Naive thymus-derived CD8-positive, alpha-beta T cell (primary cell): ENCODE measurements around the gene LRMDA. TPM values are rescaled to one million over a fixed set of nuclear protein-coding genes. Genes with fewer than 3 reads are reported as not detected.
"Not testable (repeated sequence)": the region's sequence is repeated elsewhere in the genome, so short reads cannot be mapped to it uniquely, and the experiment has no call there.

ENCODE experiments used
- ATAC-seq, 2 donors: fragments of 150-1000 bp; cut with Tn5 transposase in 1 of 2; sonication (Bioruptor Pico), chemical (Tn5 transposase) in 1 of 2; 1 replicate in 1 of 2; 2 replicates in 1 of 2; pipeline ENCODE4 v1.10.0; 2021; ENCODE audit warnings: mild to moderate bottlenecking in 2 of 2, moderate library complexity in 2 of 2
- POLR2A ChIA-PET: fragments of 350-600 bp; sonication (Branson Sonifier 250); formaldehyde crosslinking; loops from one replicate; lab custom pipeline; 2021; ENCODE audit warnings: antibody characterized with exemption; lab: Charles Lee
- DNase-seq, 10 donors: peaks; one replicate each; pipeline versions ENCODE4 v3.0.0 to v3.0.0-alpha.2; 2020 to 2022
- H3K27ac Mint-ChIP-seq, 10 donors: one replicate each; pipeline ENCODE4 v1.8.0; 2020 to 2022; ENCODE audit warnings: mild to moderate bottlenecking in 10 of 10, mixed read lengths in 10 of 10, moderate library complexity in 4 of 10, inconsistent platforms in 1 of 10
- H3K27me3 Mint-ChIP-seq, 5 donors: one replicate each; pipeline ENCODE4 v1.8.0; 2021 to 2022; ENCODE audit warnings: mixed read lengths in 5 of 5
- H3K36me3 Mint-ChIP-seq, 3 donors: one replicate each; pipeline ENCODE4 v1.8.0; 2020 to 2022; ENCODE audit warnings: mixed read lengths in 3 of 3, mild to moderate bottlenecking in 2 of 3, inconsistent platforms in 1 of 3
- H3K4me1 Mint-ChIP-seq, 4 donors: one replicate each; pipeline ENCODE4 v1.8.0; 2021 to 2022; ENCODE audit warnings: mixed read lengths in 4 of 4
- H3K4me3 Mint-ChIP-seq, 10 donors: one replicate each; pipeline ENCODE4 v1.8.0; 2020 to 2022; ENCODE audit warnings: mild to moderate bottlenecking in 10 of 10, mixed read lengths in 10 of 10, moderate library complexity in 6 of 10, inconsistent platforms in 1 of 10
- H3K9me3 Mint-ChIP-seq, 9 donors: one replicate each; pipeline ENCODE4 v1.8.0; 2020 to 2022; ENCODE audit warnings: mixed read lengths in 9 of 9, mild to moderate bottlenecking in 3 of 9, inconsistent platforms in 1 of 9, moderate library complexity in 1 of 9
- microRNA-seq: library from miRNA; unstranded; fragments of <30 nt; microRNA quantifications from one replicate; pipeline ENCODE4 v1.2.0, GENCODE V29; 2022; ENCODE audit warnings: borderline microRNAs expressed
- polyA plus RNA-seq, 3 donors: library from polyadenylated mRNA; unstranded; fragments of 300-500 nt; fragmentation: Illumina TruSeq; gene quantifications; one replicate each; pipeline ENCODE4 v1.2.3, GENCODE V29; 2021
- total RNA-seq, 8 experiments: library from RNA in 2 of 8; stranded (reverse) in 2 of 8; gene quantifications; one replicate each; pipeline ENCODE4 v1.2.3 and lab custom pipeline; 2021 to 2026

Gene LRMDA
- total and polyA plus RNA-seq, 5 experiments from 2014 or later, result not detected

GRCh38 chr10:76559892-76560220 is 1128.4 kb downstream of the LRMDA start:
- Mint-ChIP-seq H3K4me3 (no peak overlapping the region), H3K36me3 (no peaks in the 10 kb centered on the region), H3K27me3 (peaks cover 0 to 9% (median 2%) of the 10 kb centered on the region in 5 donors), H3K4me1 (no peaks in the 10 kb centered on the region), H3K9me3 (no peaks in the 10 kb centered on the region), H3K27ac (no peak overlapping the region)
- ATAC-seq (no peak), DNase-seq (no peak)
- POLR2A ChIA-PET, result no interaction called here

- Mint-ChIP-seq H3K27me3 (peaks cover 0 to 9% (median 2%) of the 10 kb centered on the region in 5 donors), H3K27ac (no peak overlapping the region), H3K36me3 (no peaks in the 10 kb centered on the region), H3K4me1 (no peaks in the 10 kb centered on the region), H3K4me3 (no peak overlapping the region), H3K9me3 (no peaks in the 10 kb centered on the region)
- DNase-seq (no peak), ATAC-seq (no peak)
- POLR2A ChIA-PET, result no interaction called here
These were observed 1128.9 kb downstream of the LRMDA start for GRCh38 chr10:76560338-76560737.

GRCh38 chr10:76563286-76563685 is 1131.9 kb downstream of the LRMDA start:
- ATAC-seq, result no peak
- DNase-seq, result no peak
- H3K9me3 Mint-ChIP-seq, result peaks cover 0 to 11% (median 0%) of the 10 kb centered on the region in 9 donors
- H3K36me3 Mint-ChIP-seq, result no peaks in the 10 kb centered on the region
- no peak overlapping the region for H3K4me3 Mint-ChIP-seq
- no peak overlapping the region for H3K27ac Mint-ChIP-seq
- no peaks in the 10 kb centered on the region for H3K4me1 Mint-ChIP-seq
- peaks cover 0 to 4% (median 2%) of the 10 kb centered on the region in 5 donors for H3K27me3 Mint-ChIP-seq
- POLR2A ChIA-PET, result no interaction called here

GRCh38 chr10:76572021-76572420 is 1140.6 kb downstream of the LRMDA start:
- POLR2A ChIA-PET, result no interaction called here
- Mint-ChIP-seq H3K27me3 (peaks cover 0 to 2% (median 0%) of the 10 kb centered on the region in 5 donors), H3K4me1 (no peaks in the 10 kb centered on the region), H3K27ac (no peak overlapping the region), H3K36me3 (no peaks in the 10 kb centered on the region), H3K9me3 (peaks cover 0 to 11% (median 5%) of the 10 kb centered on the region in 9 donors), H3K4me3 (no peak overlapping the region)
- ATAC-seq, result no peak
- no peak for DNase-seq

GRCh38 chr10:76576276-76576962 is 1145.0 kb downstream of the LRMDA start:
- POLR2A ChIA-PET, result no interaction called here
- H3K27me3 Mint-ChIP-seq, result peaks cover 0 to 2% (median 0%) of the 10 kb centered on the region in 5 donors
- no peak for ATAC-seq
- no peaks in the 10 kb centered on the region for H3K36me3 Mint-ChIP-seq
- peaks cover 0 to 8% (median 2%) of the 10 kb centered on the region in 9 donors for H3K9me3 Mint-ChIP-seq
- no peak for DNase-seq
- H3K4me3 Mint-ChIP-seq, result no peak overlapping the region
- no peaks in the 10 kb centered on the region for H3K4me1 Mint-ChIP-seq
- no peak overlapping the region for H3K27ac Mint-ChIP-seq

GRCh38 chr10:76577455-76577854 is 1146.0 kb downstream of the LRMDA start:
- Mint-ChIP-seq H3K36me3 (no peaks in the 10 kb centered on the region), H3K4me1 (no peaks in the 10 kb centered on the region), H3K9me3 (peaks cover 0 to 8% (median 2%) of the 10 kb centered on the region in 9 donors), H3K4me3 (no peak overlapping the region), H3K27me3 (peaks cover 0 to 2% (median 0%) of the 10 kb centered on the region in 5 donors), H3K27ac (no peak overlapping the region)
- DNase-seq (no peak), ATAC-seq (no peak)
- POLR2A ChIA-PET, result no interaction called here

- H3K4me1 Mint-ChIP-seq, result no peaks in the 10 kb centered on the region
- no peak overlapping the region for H3K4me3 Mint-ChIP-seq
- no peaks in the 10 kb centered on the region for H3K27me3 Mint-ChIP-seq
- POLR2A ChIA-PET, result no interaction called here
- no peak for DNase-seq
- H3K36me3 Mint-ChIP-seq, result no peaks in the 10 kb centered on the region
- no peak for ATAC-seq
- H3K27ac Mint-ChIP-seq, result no peak overlapping the region
- peaks cover 0 to 8% (median 2%) of the 10 kb centered on the region in 9 donors for H3K9me3 Mint-ChIP-seq
These were observed 1150.3 kb downstream of the LRMDA start for GRCh38 chr10:76581506-76582256.

GRCh38 chr10:76582531-76582930 is 1151.1 kb downstream of the LRMDA start:
- POLR2A ChIA-PET, result no interaction called here
- H3K27me3 Mint-ChIP-seq, result no peaks in the 10 kb centered on the region
- H3K9me3 Mint-ChIP-seq, result peaks cover 0 to 9% (median 2%) of the 10 kb centered on the region in 9 donors
- DNase-seq (no peak), ATAC-seq (no peak)
- H3K4me1 Mint-ChIP-seq, result no peaks in the 10 kb centered on the region
- H3K27ac Mint-ChIP-seq, result no peak overlapping the region
- H3K4me3 Mint-ChIP-seq, result no peak overlapping the region
- no peaks in the 10 kb centered on the region for H3K36me3 Mint-ChIP-seq

GRCh38 chr10:76583711-76584161 is 1152.3 kb downstream of the LRMDA start:
- H3K4me1 Mint-ChIP-seq, result no peaks in the 10 kb centered on the region
- DNase-seq (no peak), ATAC-seq (no peak)
- H3K36me3 Mint-ChIP-seq, result no peaks in the 10 kb centered on the region
- POLR2A ChIA-PET, result no interaction called here
- no peak overlapping the region for H3K4me3 Mint-ChIP-seq
- no peak overlapping the region for H3K27ac Mint-ChIP-seq
- H3K9me3 Mint-ChIP-seq, result peaks cover 0 to 9% (median 2%) of the 10 kb centered on the region in 9 donors
- no peaks in the 10 kb centered on the region for H3K27me3 Mint-ChIP-seq

GRCh38 chr10:76584466-76584865 is 1153.0 kb downstream of the LRMDA start:
- POLR2A ChIA-PET, H3K4me3 Mint-ChIP-seq, H3K27ac Mint-ChIP-seq, DNase-seq, H3K4me1 Mint-ChIP-seq, H3K36me3 Mint-ChIP-seq, ATAC-seq, H3K27me3 Mint-ChIP-seq, H3K9me3 Mint-ChIP-seq: not testable (repeated sequence)

Small RNA genes lying within 50 kb of the gene (microRNA-seq; reads per million reads assigned to microRNA genes)
- not detected for gene MIR606

Other genes with a start within 250 kb of the LRMDA start
- 10 to 100 TPM; 86.8 to 93.7 TPM for gene VDAC2, start 220.8 kb upstream of the LRMDA start, total RNA-seq
- gene VDAC2, start 220.8 kb upstream of the LRMDA start, polyA plus RNA-seq, result 100 to 1,000 TPM; 145 to 155 (median 151) TPM
- 10 to 100 TPM; 13.7 to 16.1 TPM for gene COMTD1, start 195.7 kb upstream of the LRMDA start, total RNA-seq
- gene COMTD1, start 195.7 kb upstream of the LRMDA start, polyA plus RNA-seq, result 10 to 100 TPM in 1 of 3 donors, 1 to 10 TPM in 2; 8.1 to 26.0 (median 9.4) TPM
- gene ZNF503, start 29.9 kb upstream of the LRMDA start, total RNA-seq, result under 1 TPM; 0.11 to 0.13 TPM
- not detected for gene ZNF503, start 29.9 kb upstream of the LRMDA start, polyA plus RNA-seq